HepG2 (cell line): ENCODE measurements around the gene FRMD4A. TPM values are rescaled to one million over a fixed set of nuclear protein-coding genes. Genes with fewer than 3 reads are reported as not detected.

ENCODE experiments used
- ASH2L ChIP-seq: fragments of 300-600, 200-600 bp; sonication (generic); IDR thresholded peaks from 2 replicates; pipeline ENCODE4 v1.7.0; 2017; ENCODE audit warnings: low read depth, mild to moderate bottlenecking, moderate library complexity, mixed read lengths, low read length; ENCODE audit not compliant: insufficient read length
- HINFP ChIP-seq: sonication (generic); formaldehyde crosslinking; IDR thresholded peaks from 2 replicates; pipeline ENCODE4 v1.4.0; 2020; ENCODE audit warnings: low read depth, mild to moderate bottlenecking, missing genetic modification reagents
- PAXIP1 ChIP-seq: sonication (generic); formaldehyde crosslinking; conservative IDR thresholded peaks from 2 replicates; pipeline ENCODE4 v1.4.0; 2020; ENCODE audit warnings: mild to moderate bottlenecking, missing genetic modification reagents, moderate library complexity
- TBX2 ChIP-seq: sonication (generic); formaldehyde crosslinking; IDR thresholded peaks from 2 replicates; pipeline ENCODE4 v1.5.0; 2020; ENCODE audit warnings: missing genetic modification reagents, mild to moderate bottlenecking, borderline replicate concordance
- ZFP37 ChIP-seq: sonication (generic); formaldehyde crosslinking; IDR thresholded peaks from 2 replicates; pipeline ENCODE4 v1.4.0; 2020; ENCODE audit warnings: missing genetic modification reagents, borderline replicate concordance
- ZNF276 ChIP-seq: sonication (generic); formaldehyde crosslinking; IDR thresholded peaks from 2 replicates; pipeline ENCODE4 v1.4.0; 2020; ENCODE audit warnings: mild to moderate bottlenecking, low read depth, missing genetic modification reagents
- polyA plus RNA-seq, 8 experiments: library from polyadenylated mRNA; depleted of rRNA in 3 of 8; stranded (reverse) in 7 of 8; unstranded in 1 of 8; fragments of >200 nt; fragmentation: Illumina TruSeq in 4 of 8; extraction: Trizol in 4 of 8; gene quantifications; 2 replicates each; pipeline versions ENCODE4 v1.2.1 to v1.2.3, GENCODE V29; 2011 to 2016; ENCODE audit warnings: low read depth in 4 of 8, missing spikeins in 1 of 8, mixed read lengths in 1 of 8; ENCODE audit not compliant: insufficient read depth in 1 of 8
- total RNA-seq, 5 experiments: library from RNA; depleted of rRNA; stranded (reverse); fragments of >200 nt; fragmentation: Illumina TruSeq; extraction: Trizol; gene quantifications; 2 replicates each; pipeline ENCODE4 v1.2.3, GENCODE V29; 2016; ENCODE audit warnings: low read depth in 1 of 5
- TF ChIP-seq, protein P1 (sequence below): sonication (generic); formaldehyde crosslinking; IDR thresholded peaks from 2 replicates; pipeline ENCODE4 v1.9.0; 2021; ENCODE audit warnings: mild to moderate bottlenecking, missing genetic modification reagents
- TF ChIP-seq, protein P2 (sequence below): sonication (generic); formaldehyde crosslinking; IDR thresholded peaks from 2 replicates; pipeline ENCODE4 v1.4.0; 2020; ENCODE audit warnings: missing genetic modification reagents
- TF ChIP-seq, protein P3 (sequence below): sonication (generic); formaldehyde crosslinking; conservative IDR thresholded peaks from 2 replicates; pipeline ENCODE4 v1.4.0; 2020; ENCODE audit warnings: missing genetic modification reagents

Gene FRMD4A
- total and polyA plus RNA-seq, 2 of the 13 experiments (the other 11 are each of a cell fraction or from before 2014, with no cell fraction given) = 0.09 to 0.26 TPM

- TF ChIP-seq PAXIP1 (peak; percentile 66), ZNF276 (CRISPR knock-in tag) (no peak), ZFP37 (no peak), HINFP (CRISPR knock-in tag) (no peak), TBX2 (CRISPR knock-in tag) (peak; percentile 29; the same call in 1 of the 2 replicates), ASH2L (peak; percentile 65)
- TF ChIP-seq, protein P1, sequence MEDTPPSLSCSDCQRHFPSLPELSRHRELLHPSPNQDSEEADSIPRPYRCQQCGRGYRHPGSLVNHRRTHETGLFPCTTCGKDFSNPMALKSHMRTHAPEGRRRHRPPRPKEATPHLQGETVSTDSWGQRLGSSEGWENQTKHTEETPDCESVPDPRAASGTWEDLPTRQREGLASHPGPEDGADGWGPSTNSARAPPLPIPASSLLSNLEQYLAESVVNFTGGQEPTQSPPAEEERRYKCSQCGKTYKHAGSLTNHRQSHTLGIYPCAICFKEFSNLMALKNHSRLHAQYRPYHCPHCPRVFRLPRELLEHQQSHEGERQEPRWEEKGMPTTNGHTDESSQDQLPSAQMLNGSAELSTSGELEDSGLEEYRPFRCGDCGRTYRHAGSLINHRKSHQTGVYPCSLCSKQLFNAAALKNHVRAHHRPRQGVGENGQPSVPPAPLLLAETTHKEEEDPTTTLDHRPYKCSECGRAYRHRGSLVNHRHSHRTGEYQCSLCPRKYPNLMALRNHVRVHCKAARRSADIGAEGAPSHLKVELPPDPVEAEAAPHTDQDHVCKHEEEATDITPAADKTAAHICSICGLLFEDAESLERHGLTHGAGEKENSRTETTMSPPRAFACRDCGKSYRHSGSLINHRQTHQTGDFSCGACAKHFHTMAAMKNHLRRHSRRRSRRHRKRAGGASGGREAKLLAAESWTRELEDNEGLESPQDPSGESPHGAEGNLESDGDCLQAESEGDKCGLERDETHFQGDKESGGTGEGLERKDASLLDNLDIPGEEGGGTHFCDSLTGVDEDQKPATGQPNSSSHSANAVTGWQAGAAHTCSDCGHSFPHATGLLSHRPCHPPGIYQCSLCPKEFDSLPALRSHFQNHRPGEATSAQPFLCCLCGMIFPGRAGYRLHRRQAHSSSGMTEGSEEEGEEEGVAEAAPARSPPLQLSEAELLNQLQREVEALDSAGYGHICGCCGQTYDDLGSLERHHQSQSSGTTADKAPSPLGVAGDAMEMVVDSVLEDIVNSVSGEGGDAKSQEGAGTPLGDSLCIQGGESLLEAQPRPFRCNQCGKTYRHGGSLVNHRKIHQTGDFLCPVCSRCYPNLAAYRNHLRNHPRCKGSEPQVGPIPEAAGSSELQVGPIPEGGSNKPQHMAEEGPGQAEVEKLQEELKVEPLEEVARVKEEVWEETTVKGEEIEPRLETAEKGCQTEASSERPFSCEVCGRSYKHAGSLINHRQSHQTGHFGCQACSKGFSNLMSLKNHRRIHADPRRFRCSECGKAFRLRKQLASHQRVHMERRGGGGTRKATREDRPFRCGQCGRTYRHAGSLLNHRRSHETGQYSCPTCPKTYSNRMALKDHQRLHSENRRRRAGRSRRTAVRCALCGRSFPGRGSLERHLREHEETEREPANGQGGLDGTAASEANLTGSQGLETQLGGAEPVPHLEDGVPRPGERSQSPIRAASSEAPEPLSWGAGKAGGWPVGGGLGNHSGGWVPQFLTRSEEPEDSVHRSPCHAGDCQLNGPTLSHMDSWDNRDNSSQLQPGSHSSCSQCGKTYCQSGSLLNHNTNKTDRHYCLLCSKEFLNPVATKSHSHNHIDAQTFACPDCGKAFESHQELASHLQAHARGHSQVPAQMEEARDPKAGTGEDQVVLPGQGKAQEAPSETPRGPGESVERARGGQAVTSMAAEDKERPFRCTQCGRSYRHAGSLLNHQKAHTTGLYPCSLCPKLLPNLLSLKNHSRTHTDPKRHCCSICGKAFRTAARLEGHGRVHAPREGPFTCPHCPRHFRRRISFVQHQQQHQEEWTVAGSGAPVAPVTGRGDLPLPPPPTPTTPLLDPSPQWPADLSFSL (CRISPR knock-in tag) = no peak
- TF ChIP-seq, protein P2, sequence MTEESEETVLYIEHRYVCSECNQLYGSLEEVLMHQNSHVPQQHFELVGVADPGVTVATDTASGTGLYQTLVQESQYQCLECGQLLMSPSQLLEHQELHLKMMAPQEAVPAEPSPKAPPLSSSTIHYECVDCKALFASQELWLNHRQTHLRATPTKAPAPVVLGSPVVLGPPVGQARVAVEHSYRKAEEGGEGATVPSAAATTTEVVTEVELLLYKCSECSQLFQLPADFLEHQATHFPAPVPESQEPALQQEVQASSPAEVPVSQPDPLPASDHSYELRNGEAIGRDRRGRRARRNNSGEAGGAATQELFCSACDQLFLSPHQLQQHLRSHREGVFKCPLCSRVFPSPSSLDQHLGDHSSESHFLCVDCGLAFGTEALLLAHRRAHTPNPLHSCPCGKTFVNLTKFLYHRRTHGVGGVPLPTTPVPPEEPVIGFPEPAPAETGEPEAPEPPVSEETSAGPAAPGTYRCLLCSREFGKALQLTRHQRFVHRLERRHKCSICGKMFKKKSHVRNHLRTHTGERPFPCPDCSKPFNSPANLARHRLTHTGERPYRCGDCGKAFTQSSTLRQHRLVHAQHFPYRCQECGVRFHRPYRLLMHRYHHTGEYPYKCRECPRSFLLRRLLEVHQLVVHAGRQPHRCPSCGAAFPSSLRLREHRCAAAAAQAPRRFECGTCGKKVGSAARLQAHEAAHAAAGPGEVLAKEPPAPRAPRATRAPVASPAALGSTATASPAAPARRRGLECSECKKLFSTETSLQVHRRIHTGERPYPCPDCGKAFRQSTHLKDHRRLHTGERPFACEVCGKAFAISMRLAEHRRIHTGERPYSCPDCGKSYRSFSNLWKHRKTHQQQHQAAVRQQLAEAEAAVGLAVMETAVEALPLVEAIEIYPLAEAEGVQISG = no peak
- TF ChIP-seq, protein P3, sequence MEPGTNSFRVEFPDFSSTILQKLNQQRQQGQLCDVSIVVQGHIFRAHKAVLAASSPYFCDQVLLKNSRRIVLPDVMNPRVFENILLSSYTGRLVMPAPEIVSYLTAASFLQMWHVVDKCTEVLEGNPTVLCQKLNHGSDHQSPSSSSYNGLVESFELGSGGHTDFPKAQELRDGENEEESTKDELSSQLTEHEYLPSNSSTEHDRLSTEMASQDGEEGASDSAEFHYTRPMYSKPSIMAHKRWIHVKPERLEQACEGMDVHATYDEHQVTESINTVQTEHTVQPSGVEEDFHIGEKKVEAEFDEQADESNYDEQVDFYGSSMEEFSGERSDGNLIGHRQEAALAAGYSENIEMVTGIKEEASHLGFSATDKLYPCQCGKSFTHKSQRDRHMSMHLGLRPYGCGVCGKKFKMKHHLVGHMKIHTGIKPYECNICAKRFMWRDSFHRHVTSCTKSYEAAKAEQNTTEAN (CRISPR knock-in tag) = no peak
These were observed 145.8 kb downstream of the FRMD4A start (continued) for GRCh38 chr10:14184841-14185315.
